Neural cell (in vitro differentiated cells): Measurements from ENCODE around the gene AURKA.

Source experiments
- CTCF ChIP-seq: fragments of 450-650 bp; IDR thresholded peaks from 2 replicates; pipeline ENCODE4 v1.5.1; 2014; ENCODE audit warnings: antibody characterized with exemption, mild to moderate bottlenecking, moderate library complexity; ENCODE audit not compliant: poor library complexity, severe bottlenecking
- EP300 ChIP-seq: fragments of 450-650 bp; conservative IDR thresholded peaks from 2 replicates; pipeline ENCODE4 v1.6.1; 2014; ENCODE audit warnings: antibody characterized with exemption, mild to moderate bottlenecking, moderate library complexity; ENCODE audit not compliant: poor library complexity, severe bottlenecking
- EZH2 ChIP-seq: fragments of 200-600, 300-800 bp; shearing (Covaris generic), sonication (generic); IDR thresholded peaks from 2 replicates; pipeline ENCODE4 v1.6.1; 2014; ENCODE audit warnings: antibody characterized with exemption, low read length, borderline replicate concordance, mild to moderate bottlenecking; ENCODE audit not compliant: insufficient read depth, poor library complexity, severe bottlenecking
- MXI1 ChIP-seq: fragments of 450-650 bp; conservative IDR thresholded peaks from 2 replicates; pipeline ENCODE4 v1.6.1; 2014; ENCODE audit warnings: antibody characterized with exemption, mild to moderate bottlenecking; ENCODE audit not compliant: poor library complexity, severe bottlenecking
- POLR2AphosphoS5 ChIP-seq: IDR thresholded peaks from 2 replicates; pipeline ENCODE4 v1.6.1; 2012
- RAD21 ChIP-seq: fragments of 450-650 bp; conservative IDR thresholded peaks from 2 replicates; pipeline ENCODE4 v1.6.1; 2014; ENCODE audit warnings: antibody characterized with exemption, mild to moderate bottlenecking, moderate library complexity
- SMC3 ChIP-seq: fragments of 450-650 bp; conservative IDR thresholded peaks from 2 replicates; pipeline ENCODE4 v1.6.1; 2014; ENCODE audit warnings: antibody characterized with exemption, mild to moderate bottlenecking, moderate library complexity; ENCODE audit not compliant: poor library complexity
- TAF1 ChIP-seq: IDR thresholded peaks from 2 replicates; pipeline ENCODE4 v1.6.1; 2012; ENCODE audit warnings: low read depth
- TF ChIP-seq, protein P1 (sequence below): IDR thresholded peaks from 2 replicates; pipeline ENCODE4 v1.6.1; 2012; ENCODE audit warnings: borderline replicate concordance

DNA sequence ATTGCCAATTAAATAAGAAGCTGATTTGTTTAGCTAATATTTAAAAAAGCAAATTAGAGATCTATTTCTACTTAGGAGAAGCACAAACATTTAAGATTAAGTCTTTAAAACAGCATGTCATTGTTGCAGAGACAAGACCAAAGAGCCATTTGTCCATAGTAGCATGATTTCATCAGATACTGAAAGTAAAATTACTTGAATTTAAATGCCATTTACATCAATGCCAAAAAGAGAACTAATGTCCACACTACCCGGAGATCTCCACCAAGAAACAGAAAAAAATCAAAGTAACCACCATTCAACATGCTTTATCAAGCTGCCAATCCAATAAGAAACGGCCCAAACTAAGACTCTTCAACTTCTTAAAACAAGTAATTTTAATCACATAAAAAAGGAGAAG lies 15.7 kb downstream of the AURKA start:
- TF ChIP-seq CTCF (no peak), POLR2AphosphoS5 (no peak), SMC3 (no peak), TAF1 (no peak), EZH2 (no peak), MXI1 (no peak), RAD21 (no peak), EP300 (no peak)
- TF ChIP-seq, protein P1, sequence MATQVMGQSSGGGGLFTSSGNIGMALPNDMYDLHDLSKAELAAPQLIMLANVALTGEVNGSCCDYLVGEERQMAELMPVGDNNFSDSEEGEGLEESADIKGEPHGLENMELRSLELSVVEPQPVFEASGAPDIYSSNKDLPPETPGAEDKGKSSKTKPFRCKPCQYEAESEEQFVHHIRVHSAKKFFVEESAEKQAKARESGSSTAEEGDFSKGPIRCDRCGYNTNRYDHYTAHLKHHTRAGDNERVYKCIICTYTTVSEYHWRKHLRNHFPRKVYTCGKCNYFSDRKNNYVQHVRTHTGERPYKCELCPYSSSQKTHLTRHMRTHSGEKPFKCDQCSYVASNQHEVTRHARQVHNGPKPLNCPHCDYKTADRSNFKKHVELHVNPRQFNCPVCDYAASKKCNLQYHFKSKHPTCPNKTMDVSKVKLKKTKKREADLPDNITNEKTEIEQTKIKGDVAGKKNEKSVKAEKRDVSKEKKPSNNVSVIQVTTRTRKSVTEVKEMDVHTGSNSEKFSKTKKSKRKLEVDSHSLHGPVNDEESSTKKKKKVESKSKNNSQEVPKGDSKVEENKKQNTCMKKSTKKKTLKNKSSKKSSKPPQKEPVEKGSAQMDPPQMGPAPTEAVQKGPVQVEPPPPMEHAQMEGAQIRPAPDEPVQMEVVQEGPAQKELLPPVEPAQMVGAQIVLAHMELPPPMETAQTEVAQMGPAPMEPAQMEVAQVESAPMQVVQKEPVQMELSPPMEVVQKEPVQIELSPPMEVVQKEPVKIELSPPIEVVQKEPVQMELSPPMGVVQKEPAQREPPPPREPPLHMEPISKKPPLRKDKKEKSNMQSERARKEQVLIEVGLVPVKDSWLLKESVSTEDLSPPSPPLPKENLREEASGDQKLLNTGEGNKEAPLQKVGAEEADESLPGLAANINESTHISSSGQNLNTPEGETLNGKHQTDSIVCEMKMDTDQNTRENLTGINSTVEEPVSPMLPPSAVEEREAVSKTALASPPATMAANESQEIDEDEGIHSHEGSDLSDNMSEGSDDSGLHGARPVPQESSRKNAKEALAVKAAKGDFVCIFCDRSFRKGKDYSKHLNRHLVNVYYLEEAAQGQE = no peak
